Calu3 (cell line): ENCODE results near the gene FOXP1. TPM values are rescaled to one million over a fixed set of nuclear protein-coding genes. Genes with fewer than 3 reads are reported as not detected.

Experiments used
- BruUV-seq: library from RNA; stranded (reverse); fragments of 400-500 nt; replicated peaks from 2 replicates; lab custom pipeline; 2021; lab: Mats Ljungman, UMichigan
- CTCF ChIA-PET: fragments of 300-600 bp; sonication (Branson Sonifier 250); formaldehyde crosslinking; loops from one replicate; lab custom pipeline; 2022; ENCODE audit warnings: antibody characterized with exemption; lab: Charles Lee
- DNase-seq: peaks from one replicate; pipeline ENCODE4 v3.0.0; 2022
- H3K27ac Mint-ChIP-seq: one replicate; pipeline ENCODE4 v1.8.0; 2022; ENCODE audit warnings: mixed read lengths; ENCODE audit not compliant: unreplicated experiment
- H3K27me3 Mint-ChIP-seq: one replicate; pipeline ENCODE4 v1.8.0; 2022; ENCODE audit warnings: mixed read lengths; ENCODE audit not compliant: unreplicated experiment
- H3K36me3 Mint-ChIP-seq: one replicate; pipeline ENCODE4 v1.8.0; 2022; ENCODE audit warnings: mild to moderate bottlenecking, moderate library complexity, mixed read lengths; ENCODE audit not compliant: insufficient read depth, unreplicated experiment
- H3K4me1 Mint-ChIP-seq: one replicate; pipeline ENCODE4 v1.8.0; 2022; ENCODE audit warnings: mild to moderate bottlenecking, low read depth, mixed read lengths; ENCODE audit not compliant: unreplicated experiment
- H3K4me3 Mint-ChIP-seq: one replicate; pipeline ENCODE4 v1.8.0; 2022; ENCODE audit warnings: mild to moderate bottlenecking, low read depth, moderate library complexity, mixed read lengths; ENCODE audit not compliant: unreplicated experiment
- H3K9me3 Mint-ChIP-seq: one replicate; pipeline ENCODE4 v1.8.0; 2022; ENCODE audit warnings: low read depth, mixed read lengths; ENCODE audit not compliant: unreplicated experiment
- CTCF ChIP-seq: fragments of 200-600 bp; IDR thresholded peaks from one replicate; pipeline ENCODE4 v1.8.0; 2022; ENCODE audit warnings: antibody characterized with exemption; ENCODE audit not compliant: unreplicated experiment
- intact Hi-C: fragments of 100-400 bp; cut with micrococcal nuclease; formaldehyde crosslinking; loops from one replicate; pipeline ENCODE4 v1.10.0; 2022; ENCODE audit not compliant: unreplicated experiment
- total RNA-seq: library from RNA; stranded (reverse); gene quantifications from 2 replicates; pipeline ENCODE4 v1.2.3, GENCODE V29; 2022

The FOXP1 gene
- total RNA-seq, 1 experiment from 2014 or later: 82.8 TPM

GRCh38 chr3:71130471-71131374, 452.8 kb downstream of the FOXP1 start:
- peak; percentile 45 for DNase-seq
- H3K36me3 Mint-ChIP-seq: peaks cover 28% of the 10 kb centered on the region
- intact Hi-C loops: loop anchor here (1.0 to 5.0 kb wide), 5 partner anchors 123 to 447 kb away; no protein-coding TSS in a partner anchor
- H3K27ac Mint-ChIP-seq: peak overlapping the region; percentile 89
- CTCF ChIA-PET: interaction anchor here (0.7 to 1.2 kb wide), 4 partner anchors 24 to 278 kb away, joined by 3 to 6 read pairs (median 4); no protein-coding TSS in a partner anchor
- no peaks in the 10 kb centered on the region for H3K9me3 Mint-ChIP-seq
- no peak for TF ChIP-seq CTCF
- BruUV-seq: no TSS peak
- H3K27me3 Mint-ChIP-seq: no peaks in the 10 kb centered on the region
- H3K4me3 Mint-ChIP-seq: peak overlapping the region; percentile 88
- peaks cover 59% of the 10 kb centered on the region for H3K4me1 Mint-ChIP-seq

- no peak for DNase-seq
- BruUV-seq: no TSS peak
- no peak for TF ChIP-seq CTCF
- peak overlapping the region; percentile 89 for H3K27ac Mint-ChIP-seq
- CTCF ChIA-PET: no interaction called here
- peaks cover 28% of the 10 kb centered on the region for H3K36me3 Mint-ChIP-seq
- H3K4me3 Mint-ChIP-seq: peak overlapping the region; percentile 88
- H3K9me3 Mint-ChIP-seq: no peaks in the 10 kb centered on the region
- H3K4me1 Mint-ChIP-seq: peaks cover 59% of the 10 kb centered on the region
- intact Hi-C loops: loop anchor here (1.0 to 5.0 kb wide), 6 partner anchors 67 to 447 kb away; no protein-coding TSS in a partner anchor
- H3K27me3 Mint-ChIP-seq: no peaks in the 10 kb centered on the region
These were observed 453.7 kb downstream of the FOXP1 start for GRCh38 chr3:71129611-71130431.

GRCh38 chr3:71128961-71129360, 454.6 kb downstream of the FOXP1 start:
- intact Hi-C loops: loop anchor here (2.0 kb wide), 1 partner anchor 66 kb away; no protein-coding TSS in a partner anchor
- Mint-ChIP-seq H3K4me1 (peaks cover 50% of the 10 kb centered on the region), H3K27me3 (no peaks in the 10 kb centered on the region), H3K27ac (peak overlapping the region; percentile 89), H3K36me3 (peaks cover 25% of the 10 kb centered on the region), H3K4me3 (peak overlapping the region; percentile 88), H3K9me3 (no peaks in the 10 kb centered on the region)
- CTCF ChIA-PET: no interaction called here
- DNase-seq: no peak
- no peak for TF ChIP-seq CTCF
- TSS peak; percentile 31 for BruUV-seq

- no peaks in the 10 kb centered on the region for H3K27me3 Mint-ChIP-seq
- H3K27ac Mint-ChIP-seq: peak overlapping the region; percentile 89
- H3K4me1 Mint-ChIP-seq: peaks cover 45% of the 10 kb centered on the region
- no peak for DNase-seq
- H3K4me3 Mint-ChIP-seq: peak overlapping the region; percentile 88
- intact Hi-C loops: loop anchor here (2.0 kb wide), 1 partner anchor 65 kb away; no protein-coding TSS in a partner anchor
- no TSS peak for BruUV-seq
- peaks cover 25% of the 10 kb centered on the region for H3K36me3 Mint-ChIP-seq
- TF ChIP-seq CTCF: no peak
- CTCF ChIA-PET: no interaction called here
- H3K9me3 Mint-ChIP-seq: no peaks in the 10 kb centered on the region
These were observed 455.7 kb downstream of the FOXP1 start for GRCh38 chr3:71127844-71128243.
